ENCODE results near the gene GATAD2A. TPM values are rescaled to one million over a fixed set of nuclear protein-coding genes. Genes with fewer than 3 reads are reported as not detected.
A peak's percentile ranks its signal among the peaks of the same experiment; 100 is the strongest.

The GATAD2A gene
- total RNA-seq, 2 donors from 2014 or later, result 27.7 to 32.9 TPM

DNA sequence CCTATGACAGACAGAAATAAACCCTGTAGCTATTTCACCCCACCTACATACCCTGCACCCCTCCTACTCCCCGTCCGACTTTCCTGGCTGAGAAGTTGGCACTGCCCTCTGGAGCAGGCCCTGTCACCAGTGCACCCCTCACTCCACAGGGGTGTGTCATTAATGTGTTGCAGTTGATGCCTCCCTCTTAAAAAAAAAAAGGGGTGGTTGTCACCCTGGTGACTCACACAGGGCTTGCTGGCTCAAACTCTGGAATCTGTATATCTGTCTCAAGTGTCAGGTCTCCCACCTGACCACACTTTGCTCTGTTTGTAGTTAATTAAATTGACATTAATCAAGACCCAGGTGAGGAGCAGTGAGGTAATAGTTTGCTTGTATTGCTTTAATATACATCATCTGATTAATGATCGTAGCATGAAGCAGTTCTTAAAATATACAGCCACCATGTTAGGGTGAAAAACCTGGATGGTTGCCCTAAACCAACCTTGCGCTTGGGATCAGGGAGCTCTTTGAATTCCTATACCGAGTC, 2.0 kb upstream of the GATAD2A start:
- H3K36me3 ChIP-seq, result no peaks in the 10 kb centered on the region
- no peaks in the 10 kb centered on the region for H3K27me3 ChIP-seq
- no peak overlapping the region for H3K4me3 ChIP-seq
- TF ChIP-seq, protein P1, sequence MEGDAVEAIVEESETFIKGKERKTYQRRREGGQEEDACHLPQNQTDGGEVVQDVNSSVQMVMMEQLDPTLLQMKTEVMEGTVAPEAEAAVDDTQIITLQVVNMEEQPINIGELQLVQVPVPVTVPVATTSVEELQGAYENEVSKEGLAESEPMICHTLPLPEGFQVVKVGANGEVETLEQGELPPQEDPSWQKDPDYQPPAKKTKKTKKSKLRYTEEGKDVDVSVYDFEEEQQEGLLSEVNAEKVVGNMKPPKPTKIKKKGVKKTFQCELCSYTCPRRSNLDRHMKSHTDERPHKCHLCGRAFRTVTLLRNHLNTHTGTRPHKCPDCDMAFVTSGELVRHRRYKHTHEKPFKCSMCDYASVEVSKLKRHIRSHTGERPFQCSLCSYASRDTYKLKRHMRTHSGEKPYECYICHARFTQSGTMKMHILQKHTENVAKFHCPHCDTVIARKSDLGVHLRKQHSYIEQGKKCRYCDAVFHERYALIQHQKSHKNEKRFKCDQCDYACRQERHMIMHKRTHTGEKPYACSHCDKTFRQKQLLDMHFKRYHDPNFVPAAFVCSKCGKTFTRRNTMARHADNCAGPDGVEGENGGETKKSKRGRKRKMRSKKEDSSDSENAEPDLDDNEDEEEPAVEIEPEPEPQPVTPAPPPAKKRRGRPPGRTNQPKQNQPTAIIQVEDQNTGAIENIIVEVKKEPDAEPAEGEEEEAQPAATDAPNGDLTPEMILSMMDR (IDR thresholded peaks at IDR 0.05), result no peak
- H3K9me3 ChIP-seq, result no peaks in the 10 kb centered on the region
- peak overlapping the region in 1 of 2 donors; percentile 19 for H3K27ac ChIP-seq
- no peak for DNase-seq (ENCODE audit: low spot score)
- H3K4me1 ChIP-seq, result peaks cover 0 to 46% of the 10 kb centered on the region in 2 donors

DNA sequence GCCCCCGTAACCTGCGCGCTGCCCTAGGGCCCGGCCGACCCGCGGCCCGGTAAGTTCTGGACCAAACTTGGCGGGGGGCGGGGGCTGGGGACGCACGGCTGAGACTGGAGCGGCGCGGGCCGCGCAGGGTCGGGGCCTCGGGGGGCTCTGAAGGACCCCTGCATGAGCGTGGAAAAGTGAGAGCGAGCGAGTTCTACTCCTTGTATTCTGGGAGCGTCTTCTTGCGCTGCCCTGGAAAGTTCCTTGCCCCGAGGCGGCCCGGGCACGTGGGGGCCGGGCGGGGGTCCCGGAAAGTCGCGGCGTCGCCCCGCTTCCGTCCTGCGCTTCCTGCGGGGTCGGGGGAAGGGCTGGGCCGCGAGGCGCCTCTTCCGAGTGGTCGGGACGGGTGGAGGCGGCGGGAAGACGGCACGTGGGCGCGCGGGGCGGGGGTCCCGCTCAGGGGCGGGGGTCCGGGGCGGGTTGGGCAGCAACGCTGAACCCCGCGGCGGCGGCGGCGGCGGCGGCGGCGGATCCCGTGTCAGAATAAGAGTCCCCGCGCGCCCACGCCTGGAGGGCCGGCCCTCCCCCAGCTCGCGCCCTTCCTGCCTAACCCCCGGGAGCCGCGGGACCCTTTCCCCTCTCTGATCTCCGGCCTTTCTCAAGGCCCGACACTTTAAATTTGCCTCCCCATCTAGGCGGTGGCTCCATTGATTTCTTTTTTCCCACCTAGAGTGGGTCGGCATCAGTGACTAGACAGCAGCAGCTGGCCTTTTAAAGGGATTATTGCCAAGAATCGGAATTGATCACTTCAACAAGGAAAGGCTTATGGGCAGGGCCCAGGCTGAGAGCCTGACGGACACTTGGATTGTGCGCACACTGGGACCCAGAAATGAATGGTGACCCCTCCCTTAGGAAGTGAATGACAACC, 749 bp downstream of the GATAD2A start:
- Histone ChIP-seq H3K27me3 (no peaks in the 10 kb centered on the region), H3K9me3 (no peaks in the 10 kb centered on the region), H3K27ac (peak overlapping the region; percentile 86 to 87), H3K4me3 (peak overlapping the region; percentile 83 to 90), H3K4me1 (peaks cover 0 to 58% of the 10 kb centered on the region in 2 donors), H3K36me3 (no peaks in the 10 kb centered on the region)
- DNase-seq (ENCODE audit: low spot score), result no peak
- TF ChIP-seq, protein P1 (IDR thresholded peaks at IDR 0.05), result no peak

DNA sequence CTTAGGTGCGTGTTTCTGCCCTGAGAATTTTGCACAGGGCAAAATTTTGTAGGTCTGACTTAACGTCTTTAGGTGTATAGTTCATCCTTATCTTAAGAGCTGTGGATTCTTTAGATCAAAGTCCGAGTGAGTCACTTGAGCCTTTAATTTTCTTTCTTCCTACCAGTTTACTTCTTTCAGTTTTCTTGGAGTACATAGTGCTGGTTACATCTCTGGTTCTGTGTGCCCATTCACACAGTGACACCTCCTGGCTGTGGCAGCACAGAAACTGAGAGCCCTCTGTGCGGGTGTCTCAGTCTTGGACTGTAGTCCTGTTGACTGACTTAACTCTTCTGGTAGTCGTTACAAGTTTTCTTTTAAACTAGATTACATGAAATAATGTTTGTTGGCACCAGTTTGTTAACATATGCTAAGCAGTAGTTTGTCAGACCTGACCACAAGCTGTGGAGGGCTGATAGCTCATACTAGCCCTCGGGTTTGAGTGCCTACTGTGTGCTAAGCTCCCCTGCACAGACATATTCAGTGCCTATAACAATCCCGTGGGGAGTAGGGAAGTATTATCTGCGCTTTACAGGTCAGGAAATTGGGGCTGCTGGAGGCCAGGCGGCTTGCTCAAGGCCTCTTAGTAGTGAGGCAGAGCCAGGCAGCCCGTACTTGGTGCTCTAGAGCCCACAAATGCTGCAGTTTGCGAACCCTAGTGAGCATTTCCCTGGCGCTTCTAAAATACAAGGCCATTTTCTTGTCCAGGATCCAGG, 1.6 kb downstream of the GATAD2A start:
- Histone ChIP-seq H3K4me3 (peak overlapping the region; percentile 83 to 90), H3K4me1 (peaks cover 0 to 66% of the 10 kb centered on the region in 2 donors), H3K36me3 (no peaks in the 10 kb centered on the region), H3K9me3 (no peaks in the 10 kb centered on the region), H3K27ac (peak overlapping the region; percentile 86 to 87), H3K27me3 (no peaks in the 10 kb centered on the region)
- no peak for DNase-seq (ENCODE audit: low spot score)
- TF ChIP-seq, protein P1 (IDR thresholded peaks at IDR 0.05), result peak in 1 of 2 donors; percentile 51

DNA sequence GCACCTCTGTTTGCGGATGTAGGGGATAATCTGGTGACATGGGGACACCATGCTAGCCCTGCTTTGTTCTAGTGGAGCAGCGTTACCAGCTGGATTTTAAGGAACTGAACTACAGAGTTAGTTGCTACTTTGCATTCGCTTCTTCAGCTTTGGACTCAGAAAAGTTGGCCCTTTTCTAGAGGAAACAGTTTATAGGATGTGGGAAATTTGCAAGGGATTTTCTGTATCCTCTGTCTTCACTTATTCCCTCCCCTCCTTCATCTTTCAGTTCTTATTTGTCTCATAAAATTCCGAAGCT, 2.1 kb downstream of the GATAD2A start:
- Histone ChIP-seq H3K4me1 (peaks cover 0 to 66% of the 10 kb centered on the region in 2 donors), H3K27ac (peak overlapping the region in 1 of 2 donors; percentile 33), H3K27me3 (no peaks in the 10 kb centered on the region), H3K9me3 (no peaks in the 10 kb centered on the region), H3K36me3 (no peaks in the 10 kb centered on the region), H3K4me3 (peak overlapping the region in 1 of 2 donors; percentile 90)
- TF ChIP-seq, protein P1 (IDR thresholded peaks at IDR 0.05), result no peak
- no peak for DNase-seq (ENCODE audit: low spot score)

DNA sequence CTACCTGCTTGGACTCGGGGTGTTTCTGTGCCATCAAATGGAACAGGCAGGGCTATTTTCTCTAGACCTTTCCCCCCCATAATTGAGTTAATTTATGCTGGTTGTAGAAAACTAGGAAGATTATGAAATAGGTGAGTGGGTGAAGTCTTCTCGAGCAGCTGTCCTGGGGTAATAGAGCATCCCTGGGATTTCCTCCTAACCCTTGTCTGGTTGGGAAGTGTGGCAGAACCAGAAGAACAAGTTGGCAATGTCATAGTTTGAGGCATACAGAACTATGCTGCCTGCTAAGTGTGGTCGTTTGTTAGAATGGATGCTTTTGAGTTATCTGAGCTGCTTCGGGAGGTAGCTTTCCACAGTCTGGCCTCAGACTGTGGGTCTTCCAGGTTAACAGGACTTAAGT, 3.7 kb downstream of the GATAD2A start:
- Histone ChIP-seq H3K27me3 (no peaks in the 10 kb centered on the region), H3K27ac (no peak overlapping the region), H3K4me1 (peaks cover 0 to 56% of the 10 kb centered on the region in 2 donors), H3K4me3 (no peak overlapping the region), H3K9me3 (no peaks in the 10 kb centered on the region), H3K36me3 (no peaks in the 10 kb centered on the region)
- TF ChIP-seq, protein P1 (IDR thresholded peaks at IDR 0.05), result no peak
- no peak for DNase-seq (ENCODE audit: low spot score)
